CD4-positive, alpha-beta T cell treated with Interleukin-21 for 1 hour (primary cell): Measurements from ENCODE around the gene ZNHIT2.
"Not testable (repeated sequence)": the region's sequence is repeated elsewhere in the genome, so short reads cannot be mapped to it uniquely, and the experiment has no call there.

ENCODE experiments used
- DNase-seq: peaks from one replicate; pipeline ENCODE4 v3.0.0-alpha.2; 2020

The ZNHIT2 gene

GRCh38 chr11:65133724-65134123 lies 16.2 kb upstream of the ZNHIT2 start:
- DNase-seq = no peak

DNA sequence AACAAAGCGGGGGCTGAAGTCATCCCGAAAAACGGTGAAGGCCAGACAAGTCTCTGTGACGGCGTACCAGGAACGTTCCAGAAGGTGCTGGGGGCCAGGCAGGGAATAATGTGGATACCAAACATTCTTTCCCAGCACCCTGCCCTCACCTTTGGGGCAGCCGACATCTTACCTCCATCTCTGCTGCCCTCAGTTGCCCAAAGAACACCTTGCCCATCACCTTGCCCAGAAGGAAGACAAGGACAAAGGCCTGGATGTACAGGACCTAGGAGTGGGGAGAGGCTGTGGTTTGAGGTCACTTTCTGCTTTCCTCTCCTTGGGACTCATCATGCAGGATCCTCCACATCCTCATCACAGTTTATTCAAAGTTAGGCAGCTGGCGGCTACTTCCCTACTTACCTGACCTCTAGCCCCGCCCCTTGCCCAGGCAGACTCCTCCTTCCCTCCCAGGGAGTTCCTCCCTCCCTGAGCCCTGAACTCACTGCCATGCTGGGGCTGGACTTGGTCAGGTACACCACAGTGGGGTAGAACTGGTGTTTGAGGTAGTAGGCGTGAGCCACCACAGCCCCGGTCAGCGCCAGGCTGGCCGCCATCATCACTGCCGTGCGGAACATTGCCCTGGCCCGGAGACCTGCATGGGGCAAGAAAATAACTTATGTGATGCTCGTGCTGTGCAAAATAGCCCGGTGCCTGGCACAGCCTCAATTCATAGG lies 15.6 kb upstream of the ZNHIT2 start:
- DNase-seq = peak; percentile 55

DNA sequence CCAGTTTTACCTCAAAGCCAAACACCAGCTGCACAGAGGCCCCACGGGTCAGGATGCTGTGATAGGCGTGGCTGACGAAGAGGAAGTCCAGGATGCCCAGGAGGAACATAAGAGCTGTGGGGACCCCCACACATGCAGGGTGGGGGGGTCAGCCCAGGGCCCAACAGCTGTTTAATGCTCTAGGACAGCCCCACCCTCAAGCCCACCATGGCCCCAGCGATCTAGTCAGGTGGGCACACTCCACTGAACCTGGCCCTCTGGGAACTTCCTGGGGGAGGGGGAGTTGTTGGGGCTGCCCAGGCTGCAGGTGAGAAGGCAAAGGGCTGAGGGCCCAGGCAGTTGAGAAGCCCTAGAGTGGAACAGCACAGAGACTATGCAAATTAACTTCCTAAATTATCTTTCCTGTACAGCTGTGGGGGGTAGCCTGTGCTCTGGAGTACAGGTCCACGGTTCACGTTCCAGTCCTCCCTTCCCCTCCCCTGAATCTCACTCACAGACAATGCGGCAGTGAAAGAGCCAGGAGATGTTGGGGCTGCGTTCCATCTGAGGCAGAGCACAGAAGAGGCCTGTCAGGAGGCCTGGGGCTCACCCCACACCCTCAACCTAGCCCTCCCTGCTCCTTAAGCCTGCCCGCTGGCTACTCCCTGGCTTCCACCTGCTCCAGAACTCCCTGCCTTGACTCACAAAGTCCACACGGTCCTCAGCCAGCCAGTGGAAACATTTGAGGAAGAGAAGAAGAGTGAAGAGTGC lies 14.9 kb upstream of the ZNHIT2 start:
- no peak for DNase-seq

GRCh38 chr11:65131895-65132237 lies 14.4 kb upstream of the ZNHIT2 start:
- DNase-seq = no peak

DNA sequence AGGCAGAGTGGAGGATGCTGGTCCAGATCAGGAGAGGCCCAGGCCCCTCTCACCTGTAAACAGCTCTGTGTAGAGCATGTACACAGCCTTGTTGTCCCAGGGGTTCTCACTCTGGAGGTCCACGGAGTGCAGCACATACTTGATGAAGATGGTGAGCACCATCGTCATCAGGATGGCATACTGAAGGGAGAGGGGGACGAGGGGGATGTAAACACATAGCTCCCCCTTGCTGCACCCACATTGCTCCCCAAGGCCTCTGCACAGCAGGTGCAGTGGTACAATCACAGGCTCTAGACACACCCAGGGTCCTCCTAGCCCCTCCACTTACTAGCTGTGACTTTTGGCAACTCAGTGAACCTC lies 13.9 kb upstream of the ZNHIT2 start:
- DNase-seq = no peak

DNA sequence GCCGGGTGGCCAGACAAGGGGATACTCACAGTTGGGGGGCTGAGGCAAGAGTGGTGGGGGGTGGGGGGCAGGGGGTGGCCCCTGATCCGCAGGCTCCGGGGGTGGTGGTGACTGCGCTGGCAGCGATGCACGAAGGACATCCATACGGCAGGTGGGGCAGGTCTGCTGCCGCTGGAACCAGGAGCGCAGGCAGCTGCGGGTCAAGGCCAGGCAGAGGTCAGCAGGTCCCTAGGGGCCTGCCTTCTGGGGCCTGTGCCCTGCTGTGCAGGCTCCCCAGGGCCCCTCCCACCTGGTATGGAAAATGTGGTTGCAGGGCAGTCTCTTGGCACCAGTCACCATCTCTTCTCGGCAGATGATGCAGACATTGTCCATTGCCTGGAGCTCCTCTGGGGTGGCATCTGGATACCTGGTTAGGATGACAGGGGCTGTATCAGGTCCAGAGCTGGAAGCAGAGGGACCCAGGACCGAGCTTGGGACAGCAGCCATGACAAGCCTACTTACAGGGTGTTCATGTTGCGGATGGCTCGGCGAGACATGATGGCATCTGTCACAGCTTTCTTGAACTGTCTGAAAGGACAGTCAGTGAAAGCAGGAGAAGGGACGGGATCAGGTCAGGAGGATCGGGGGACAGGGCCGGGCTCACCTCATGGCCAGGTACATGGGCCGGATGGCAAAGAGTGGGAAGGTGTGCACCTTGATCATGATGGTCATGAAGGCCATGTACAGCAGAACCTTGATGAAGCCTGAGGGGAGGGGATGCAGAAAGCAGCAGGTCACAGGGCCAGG lies 13.3 kb upstream of the ZNHIT2 start:
- no peak for DNase-seq

- no peak for DNase-seq
Measured at GRCh38 chr11:65129649-65130441, 12.3 kb upstream of the ZNHIT2 start.

DNA sequence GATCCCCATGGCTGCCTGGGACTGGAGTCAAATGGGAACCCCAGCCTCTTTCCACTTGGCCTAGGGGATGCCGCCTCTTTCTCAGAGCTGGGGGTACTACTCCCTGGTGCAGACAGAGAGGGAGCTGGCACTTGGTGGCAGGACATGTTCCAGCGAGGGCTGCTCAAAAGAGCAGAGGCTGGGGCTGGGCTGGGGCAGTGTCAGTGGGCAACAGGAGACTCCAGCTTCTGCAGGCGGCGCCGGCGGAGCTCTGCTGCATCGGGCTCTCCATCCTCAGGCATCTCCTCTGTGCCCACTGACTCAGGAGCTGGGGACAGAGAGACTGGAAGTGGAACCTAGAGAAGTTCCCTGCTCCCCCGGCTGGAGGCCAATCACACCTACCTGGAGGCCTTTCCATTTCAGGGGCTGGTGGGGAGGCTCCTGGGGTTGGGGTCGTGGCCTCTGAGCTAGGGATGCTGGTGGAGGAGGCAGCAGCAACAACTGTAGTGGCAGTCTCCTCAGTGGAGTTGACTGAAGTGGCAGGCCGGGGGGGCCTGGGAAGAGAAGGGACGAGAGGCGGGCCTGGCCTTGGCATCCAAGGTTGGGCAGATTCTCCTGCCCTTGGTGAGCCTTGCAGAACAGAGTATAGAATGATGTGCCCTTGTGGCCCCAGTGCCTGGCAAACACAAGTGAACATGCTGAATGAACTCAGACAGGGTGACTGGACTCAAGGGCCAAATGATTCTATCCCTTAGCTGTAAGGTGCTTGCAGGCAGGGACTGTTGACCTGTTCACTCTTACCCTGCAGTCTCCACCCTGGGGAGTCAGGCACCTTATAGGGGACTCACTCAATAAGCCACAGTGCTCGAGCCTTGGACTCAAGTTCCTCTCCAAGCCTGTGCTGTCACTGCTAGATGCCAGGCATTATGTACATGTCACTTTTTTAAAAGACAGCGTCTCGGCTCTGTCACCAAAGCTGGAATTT lies 11.0 kb upstream of the ZNHIT2 start:
- no peak for DNase-seq

DNA sequence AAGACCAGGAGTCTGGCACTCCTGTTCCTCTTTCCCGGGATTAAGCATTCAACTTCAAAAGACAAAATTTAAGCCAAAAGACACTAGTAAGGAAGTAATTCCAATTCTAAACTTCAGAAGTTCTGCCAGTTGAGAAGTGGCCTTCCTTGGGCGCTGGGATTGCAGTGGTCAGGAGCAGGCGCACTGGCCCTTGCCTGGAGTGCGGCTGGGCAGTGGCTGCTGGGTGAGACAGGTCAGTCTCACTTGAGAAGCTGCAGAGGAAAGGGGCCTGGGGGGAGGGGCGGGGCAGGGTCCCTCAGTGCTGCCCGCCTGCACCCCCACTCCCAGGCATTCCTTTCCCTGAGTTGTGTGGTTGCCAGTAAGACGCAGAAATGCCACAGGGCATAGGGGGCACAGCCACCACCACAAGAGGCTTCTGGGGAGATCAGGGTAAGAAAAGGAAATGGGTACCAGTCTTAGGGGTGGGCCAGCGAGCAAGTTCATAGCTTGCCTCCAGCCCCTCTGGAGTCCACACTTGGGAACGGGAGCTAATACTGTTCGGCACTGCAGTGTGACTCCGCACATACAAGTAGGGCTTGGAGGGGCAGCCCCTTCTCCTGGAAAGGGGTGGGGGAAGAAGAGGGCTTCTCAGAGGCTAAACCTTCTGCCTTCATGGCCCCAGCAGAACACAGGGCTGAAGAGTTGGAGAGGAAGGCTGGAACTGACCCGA lies 10.1 kb upstream of the ZNHIT2 start:
- no peak for DNase-seq

DNA sequence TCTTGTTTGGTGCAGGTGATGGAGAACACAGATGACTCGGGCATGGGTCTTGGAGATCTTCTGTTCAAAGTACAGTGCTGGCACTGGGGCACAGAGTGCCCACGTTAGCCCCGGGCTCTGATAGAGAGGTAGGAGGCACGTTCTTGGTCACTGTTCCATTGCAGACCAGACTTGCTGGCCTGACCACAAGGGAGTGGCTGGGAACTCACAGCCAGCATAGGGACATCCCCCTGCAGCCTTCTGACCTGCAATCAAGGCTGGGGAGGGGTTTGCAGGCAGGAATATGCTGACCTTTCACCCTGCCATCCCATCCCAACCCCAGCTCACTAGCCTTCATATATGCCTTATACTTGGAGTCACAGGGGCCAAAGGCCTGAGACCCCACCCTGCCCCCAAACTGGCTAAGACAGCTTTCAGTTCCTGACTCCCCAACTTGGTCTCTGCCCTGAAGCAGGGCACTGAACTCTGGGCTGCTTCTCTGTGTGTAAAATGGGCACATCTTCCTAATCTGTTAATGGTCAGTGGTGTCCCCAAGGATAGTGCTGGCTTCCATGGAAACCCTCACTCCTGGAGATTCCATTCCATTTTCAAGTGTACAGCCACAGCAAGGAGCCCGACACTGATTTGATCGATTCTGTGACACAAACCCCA lies 9.2 kb upstream of the ZNHIT2 start:
- no peak for DNase-seq

DNA sequence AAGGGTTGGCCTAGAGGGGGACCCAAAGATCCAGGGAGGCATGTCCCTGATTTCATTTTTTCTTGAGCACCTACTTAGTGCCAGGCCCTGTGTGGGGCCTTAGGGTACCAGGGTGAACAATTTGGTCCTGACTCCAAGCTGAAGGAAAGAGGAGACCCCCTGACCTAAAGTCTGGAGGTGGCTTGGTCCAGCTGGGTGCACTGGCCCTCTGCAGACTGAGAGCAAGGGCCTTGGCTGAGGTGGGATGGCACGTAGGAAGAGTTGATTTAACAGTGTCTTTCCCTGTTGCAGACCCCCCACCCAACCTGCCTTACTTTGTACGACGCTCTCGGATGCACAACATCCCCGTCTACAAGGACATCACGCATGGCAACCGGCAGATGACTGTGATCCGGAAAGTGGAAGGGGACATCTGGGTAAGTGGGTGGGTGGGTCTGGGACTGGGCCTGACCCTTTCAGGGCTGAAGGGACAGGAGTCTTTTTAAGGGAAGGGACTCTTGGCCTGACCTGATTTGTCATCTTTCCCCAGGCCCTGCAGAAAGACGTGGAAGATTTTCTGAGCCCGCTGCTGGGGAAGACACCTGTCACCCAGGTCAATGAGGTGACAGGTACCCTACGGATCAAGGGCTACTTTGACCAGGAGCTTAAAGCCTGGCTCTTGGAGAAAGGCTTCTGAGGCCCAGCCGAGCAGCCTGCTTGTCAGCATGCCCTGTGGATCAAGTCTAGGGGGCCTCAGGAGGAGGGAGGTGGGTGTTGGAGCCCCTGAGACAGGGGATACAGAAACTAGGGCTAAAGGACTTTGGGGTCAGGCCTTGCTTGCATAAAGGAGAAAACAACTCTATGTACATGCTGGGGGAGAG lies 7.9 kb upstream of the ZNHIT2 start:
- no peak for DNase-seq

- DNase-seq = no peak
Measured at GRCh38 chr11:65124480-65125196, 7.1 kb upstream of the ZNHIT2 start.

DNA sequence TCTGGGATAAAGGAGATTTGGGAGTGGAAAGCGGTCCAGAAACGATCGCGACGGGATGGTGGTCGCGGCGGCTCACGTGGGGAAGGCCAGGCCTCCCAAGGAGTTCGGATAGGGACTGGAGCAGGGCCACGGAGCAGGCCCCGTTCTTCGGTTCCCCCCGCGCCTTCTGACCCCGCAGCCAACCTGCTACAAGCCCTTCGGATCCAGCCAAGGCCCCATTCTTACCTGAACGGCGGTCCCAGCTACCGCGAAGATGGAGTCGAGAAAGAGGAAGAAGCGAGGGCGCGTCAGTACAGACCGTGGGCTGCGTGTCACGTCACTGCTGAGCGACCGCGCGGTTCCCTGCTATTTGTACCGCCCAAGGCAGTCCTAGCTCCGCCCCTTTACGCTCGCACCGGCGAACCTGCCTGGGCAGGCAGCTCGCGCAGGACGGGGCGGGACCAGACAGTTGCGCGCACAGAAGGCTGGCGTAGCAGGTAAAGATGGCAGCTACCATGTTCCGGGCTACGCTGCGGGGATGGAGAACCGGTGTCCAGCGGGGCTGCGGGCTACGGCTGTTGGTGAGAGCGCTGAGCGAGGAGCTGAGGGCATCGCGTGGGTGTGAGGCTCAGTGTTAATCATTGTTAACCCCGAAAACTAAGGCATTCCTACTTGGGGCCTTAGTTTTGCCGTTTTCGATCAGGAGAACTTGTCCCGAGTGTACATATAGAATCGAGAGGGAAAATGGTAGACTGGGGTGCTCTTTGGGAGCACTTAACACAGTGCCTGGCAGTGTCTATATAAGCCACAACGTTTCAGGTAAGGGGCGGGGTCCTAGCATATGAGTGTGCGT lies 4.6 kb upstream of the ZNHIT2 start, which contains the start of the genes FAU and MRPL49:
FAU (minus strand) TSS at position 270 of the 832 bp plus-strand sequence. CDS start 321 bp downstream, outside the sequence.
MRPL49 (plus strand) TSS at position 457 of the 832 bp plus-strand sequence; CDS start at position 483, 26 bp downstream.
- DNase-seq = peak; percentile 99

DNA sequence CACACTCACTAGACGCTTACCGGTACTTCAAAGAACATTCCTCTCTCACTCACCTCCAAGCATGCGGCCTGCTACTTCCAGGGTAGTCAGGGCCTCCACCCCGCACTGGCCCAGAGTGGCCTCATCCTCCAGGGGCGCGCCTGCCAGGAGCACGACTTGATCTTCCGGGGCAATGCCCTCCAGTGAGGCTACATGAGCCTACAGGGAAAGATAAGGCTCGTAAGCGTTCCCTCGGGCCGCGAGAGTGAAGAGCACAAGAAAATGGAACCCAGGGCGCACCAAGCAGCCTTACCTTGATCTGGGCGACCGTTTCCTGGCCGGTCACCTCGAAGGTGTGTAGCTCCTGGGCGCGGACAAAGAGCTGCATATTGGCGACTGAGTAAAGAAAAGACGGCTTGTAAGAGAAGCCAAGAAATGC lies 4.0 kb upstream of the ZNHIT2 start:
- peak; percentile 51 for DNase-seq

DNA sequence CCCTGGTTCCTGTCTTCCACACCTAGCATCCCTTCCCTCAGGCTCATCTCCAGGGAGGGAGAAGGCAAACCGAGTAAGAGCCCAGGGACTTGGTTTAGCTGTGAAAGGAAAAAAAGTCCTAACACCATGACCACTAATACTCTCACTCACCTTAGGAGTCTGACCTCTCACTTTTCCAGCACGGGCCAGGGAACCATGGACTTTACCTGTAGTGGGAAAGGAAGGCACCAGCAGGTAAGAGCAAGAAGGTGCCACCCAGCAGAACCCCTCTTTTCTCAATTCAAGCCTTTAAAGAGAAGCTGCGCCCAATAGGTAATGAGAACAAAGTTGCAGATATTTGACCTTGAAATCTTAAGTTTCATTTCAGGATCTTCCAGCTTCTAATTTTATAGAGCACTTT lies 3.3 kb upstream of the ZNHIT2 start:
- DNase-seq = no peak

- no peak for DNase-seq
Measured at GRCh38 chr11:65119670-65119995, 2.1 kb upstream of the ZNHIT2 start.

- DNase-seq = not testable (repeated sequence)
Measured at GRCh38 chr11:65118891-65119669, 1.6 kb upstream of the ZNHIT2 start.
